HepG2 (cell line): ENCODE results near the gene ANKS4B. TPM values are rescaled to one million over a fixed set of nuclear protein-coding genes. Genes with fewer than 3 reads are reported as not detected.

Source experiments
- ARNT2 ChIP-seq: sonication (generic); formaldehyde crosslinking; IDR thresholded peaks from 2 replicates; pipeline ENCODE4 v1.8.0; 2022; ENCODE audit warnings: mild to moderate bottlenecking, low read depth, missing genetic modification reagents, moderate library complexity
- CAMTA2 ChIP-seq: sonication (generic); formaldehyde crosslinking; IDR thresholded peaks from 2 replicates; pipeline ENCODE4 v1.4.0; 2020; ENCODE audit warnings: mild to moderate bottlenecking, missing genetic modification reagents, borderline replicate concordance
- DPF2 ChIP-seq: sonication (generic); formaldehyde crosslinking; IDR thresholded peaks from 2 replicates; pipeline ENCODE4 v1.4.0; 2020; ENCODE audit warnings: mild to moderate bottlenecking, low read depth, missing genetic modification reagents, borderline replicate concordance
- FOSL1 ChIP-seq: sonication (generic); formaldehyde crosslinking; IDR thresholded peaks from 2 replicates; pipeline ENCODE4 v1.9.0; 2021; ENCODE audit warnings: missing genetic modification reagents, borderline replicate concordance
- KMT2A ChIP-seq: sonication (generic); formaldehyde crosslinking; IDR thresholded peaks from 2 replicates; pipeline ENCODE4 v1.4.0; 2020; ENCODE audit warnings: missing genetic modification reagents
- MYC ChIP-seq: sonication (generic); formaldehyde crosslinking; IDR thresholded peaks from 2 replicates; pipeline ENCODE4 v1.9.0; 2021; ENCODE audit warnings: missing genetic modification reagents, borderline replicate concordance
- NAIF1 ChIP-seq: sonication (generic); formaldehyde crosslinking; IDR thresholded peaks from 2 replicates; pipeline ENCODE4 v1.5.0; 2020; ENCODE audit warnings: mild to moderate bottlenecking, missing genetic modification reagents, borderline replicate concordance
- PITX1 ChIP-seq: sonication (generic); formaldehyde crosslinking; IDR thresholded peaks from 2 replicates; pipeline ENCODE4 v1.5.1; 2020; ENCODE audit warnings: mild to moderate bottlenecking, missing genetic modification reagents
- POLR2AphosphoS2 ChIP-seq: IDR thresholded peaks from 2 replicates; pipeline ENCODE4 v1.6.1; 2011; ENCODE audit warnings: low read depth, low read length, improper control_type of control experiment
- REPIN1 ChIP-seq: sonication (generic); formaldehyde crosslinking; IDR thresholded peaks from 2 replicates; pipeline ENCODE4 v1.8.0; 2022; ENCODE audit warnings: missing genetic modification reagents, low read depth, mild to moderate bottlenecking, borderline replicate concordance
- ZBTB1 ChIP-seq: sonication (generic); formaldehyde crosslinking; IDR thresholded peaks from 2 replicates; pipeline ENCODE4 v1.4.0; 2020; ENCODE audit warnings: missing genetic modification reagents, borderline replicate concordance
- ZFP82 ChIP-seq: sonication (generic); formaldehyde crosslinking; IDR thresholded peaks from 2 replicates; pipeline ENCODE4 v1.5.1; 2020; ENCODE audit warnings: mild to moderate bottlenecking, missing genetic modification reagents, borderline replicate concordance
- ZFY ChIP-seq: sonication (generic); formaldehyde crosslinking; IDR thresholded peaks from 2 replicates; pipeline ENCODE4 v1.4.0; 2020; ENCODE audit warnings: missing genetic modification reagents
- ZMAT3 ChIP-seq: sonication (generic); formaldehyde crosslinking; conservative IDR thresholded peaks from 2 replicates; pipeline ENCODE4 v1.7.0; 2021; ENCODE audit warnings: missing genetic modification reagents
- ZNF124 ChIP-seq: sonication (generic); formaldehyde crosslinking; IDR thresholded peaks from 2 replicates; pipeline ENCODE4 v1.4.0; 2020; ENCODE audit warnings: missing genetic modification reagents
- ZNF230 ChIP-seq: sonication (generic); formaldehyde crosslinking; IDR thresholded peaks from 2 replicates; pipeline ENCODE4 v1.4.0; 2020; ENCODE audit warnings: mild to moderate bottlenecking, missing genetic modification reagents
- ZNF296 ChIP-seq: sonication (generic); formaldehyde crosslinking; conservative IDR thresholded peaks from 2 replicates; pipeline ENCODE4 v1.5.0; 2020; ENCODE audit warnings: mild to moderate bottlenecking, missing genetic modification reagents
- ZNF33B ChIP-seq: sonication (generic); formaldehyde crosslinking; IDR thresholded peaks from 2 replicates; pipeline ENCODE4 v1.5.1; 2020; ENCODE audit warnings: mild to moderate bottlenecking, missing genetic modification reagents
- ZNF567 ChIP-seq: sonication (generic); formaldehyde crosslinking; IDR thresholded peaks from 2 replicates; pipeline ENCODE4 v1.8.1; 2023; ENCODE audit warnings: mild to moderate bottlenecking, missing genetic modification reagents, borderline replicate concordance
- ZNF614 ChIP-seq: IDR thresholded peaks from 2 replicates; pipeline ENCODE4 v1.6.1; 2018; ENCODE audit warnings: missing biosample characterization, missing genetic modification reagents, inconsistent platforms, borderline replicate concordance
- ZNF652 ChIP-seq: IDR thresholded peaks from 2 replicates; pipeline ENCODE4 v1.6.1; 2016; ENCODE audit warnings: low read depth, borderline replicate concordance
- polyA plus RNA-seq, 8 experiments: library from polyadenylated mRNA; depleted of rRNA in 3 of 8; stranded (reverse) in 7 of 8; unstranded in 1 of 8; fragments of >200 nt; fragmentation: Illumina TruSeq in 4 of 8; extraction: Trizol in 4 of 8; gene quantifications; 2 replicates each; pipeline versions ENCODE4 v1.2.1 to v1.2.3, GENCODE V29; 2011 to 2016; ENCODE audit warnings: low read depth in 4 of 8, missing spikeins in 1 of 8, mixed read lengths in 1 of 8; ENCODE audit not compliant: insufficient read depth in 1 of 8
- total RNA-seq, 5 experiments: library from RNA; depleted of rRNA; stranded (reverse); fragments of >200 nt; fragmentation: Illumina TruSeq; extraction: Trizol; gene quantifications; 2 replicates each; pipeline ENCODE4 v1.2.3, GENCODE V29; 2016; ENCODE audit warnings: low read depth in 1 of 5
- TF ChIP-seq, protein P1 (sequence below): sonication (generic); formaldehyde crosslinking; IDR thresholded peaks from 2 replicates; pipeline ENCODE4 v1.9.0; 2021; ENCODE audit warnings: missing genetic modification reagents, mild to moderate bottlenecking, borderline replicate concordance
- TF ChIP-seq, protein P2 (sequence below): sonication (generic); formaldehyde crosslinking; IDR thresholded peaks from 2 replicates; pipeline ENCODE4 v1.4.0; 2020; ENCODE audit warnings: missing genetic modification reagents
- TF ChIP-seq, protein P3 (sequence below), 2 experiments: sonication (generic) in 1 of 2; formaldehyde crosslinking in 1 of 2; IDR thresholded peaks; 2 replicates each; pipeline versions ENCODE4 v1.4.0 to v1.6.1; 2018 to 2020; ENCODE audit warnings: missing genetic modification reagents in 2 of 2, borderline replicate concordance in 1 of 2, low read depth in 1 of 2, mild to moderate bottlenecking in 1 of 2, missing biosample characterization in 1 of 2

ANKS4B gene
- total and polyA plus RNA-seq, 2 of the 13 experiments (the other 11 are each of a cell fraction or from before 2014, with no cell fraction given), result 6.5 to 30.0 TPM

DNA sequence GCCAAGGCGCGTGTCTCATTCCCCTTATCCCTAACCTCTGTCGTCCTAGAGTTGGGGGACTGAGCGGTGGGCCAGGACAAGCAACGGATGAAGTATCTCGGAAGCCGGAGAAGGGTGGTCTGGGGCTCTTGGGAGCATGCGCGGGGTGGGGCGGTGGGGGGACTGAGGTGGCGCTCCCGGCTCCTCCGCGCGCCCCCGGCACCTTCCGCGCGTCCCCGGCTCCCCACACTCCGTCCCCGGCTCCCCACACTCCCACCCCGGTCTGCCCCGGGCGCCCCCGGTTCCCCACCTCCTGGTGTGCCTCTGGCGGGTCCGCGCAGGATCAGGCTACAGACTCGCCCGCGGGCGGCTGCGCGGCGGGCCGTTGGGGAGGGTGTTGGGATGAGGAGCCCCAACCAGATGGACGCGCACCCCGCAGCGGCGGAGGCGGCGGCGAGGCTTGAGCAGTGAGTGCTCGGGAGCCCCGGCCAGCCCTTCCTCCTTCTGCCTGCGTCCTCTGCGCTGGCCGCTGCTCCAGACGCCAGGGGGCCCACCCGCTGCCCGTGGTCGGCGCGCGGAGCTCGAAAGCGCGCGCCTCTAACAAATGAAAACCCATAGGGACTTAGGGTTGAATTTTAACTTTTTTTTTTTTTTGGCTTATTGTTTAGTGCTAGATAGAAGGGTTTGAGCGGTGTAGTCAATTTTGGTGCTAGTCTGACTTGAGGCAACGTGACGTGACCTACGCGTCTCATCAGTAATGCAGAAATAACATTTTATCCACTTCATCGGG, 50.2 kb downstream of the ANKS4B start (continued):
- TF ChIP-seq POLR2AphosphoS2, result no peak
- TF ChIP-seq ZNF652 (CRISPR knock-in tag), result no peak
- 0 out of 2 replicates have a peak, but pooled peaks have one; percentile 63 for TF ChIP-seq ZNF230 (CRISPR knock-in tag)
- 0 out of 2 replicates have a peak, but pooled peaks have one; percentile 55 for TF ChIP-seq ZNF567 (CRISPR knock-in tag)
- no peak for TF ChIP-seq ZNF33B (CRISPR knock-in tag)
- TF ChIP-seq ZNF614 (CRISPR knock-in tag), result peak; percentile 44; the same call in 1 of the 2 replicates
- peak; percentile 87 for TF ChIP-seq KMT2A (CRISPR knock-in tag)
- TF ChIP-seq FOSL1 (CRISPR knock-in tag), result no peak
- TF ChIP-seq NAIF1 (CRISPR knock-in tag), result 0 out of 2 replicates have a peak, but pooled peaks have one; percentile 46
- TF ChIP-seq PITX1 (CRISPR knock-in tag), result no peak
- no peak for TF ChIP-seq ZNF124
- TF ChIP-seq ZFP82, result no peak
- TF ChIP-seq REPIN1 (CRISPR knock-in tag), result peak; percentile 42; the same call in 1 of the 2 replicates
- no peak for TF ChIP-seq ZBTB1 (CRISPR knock-in tag)
- TF ChIP-seq, protein P1, sequence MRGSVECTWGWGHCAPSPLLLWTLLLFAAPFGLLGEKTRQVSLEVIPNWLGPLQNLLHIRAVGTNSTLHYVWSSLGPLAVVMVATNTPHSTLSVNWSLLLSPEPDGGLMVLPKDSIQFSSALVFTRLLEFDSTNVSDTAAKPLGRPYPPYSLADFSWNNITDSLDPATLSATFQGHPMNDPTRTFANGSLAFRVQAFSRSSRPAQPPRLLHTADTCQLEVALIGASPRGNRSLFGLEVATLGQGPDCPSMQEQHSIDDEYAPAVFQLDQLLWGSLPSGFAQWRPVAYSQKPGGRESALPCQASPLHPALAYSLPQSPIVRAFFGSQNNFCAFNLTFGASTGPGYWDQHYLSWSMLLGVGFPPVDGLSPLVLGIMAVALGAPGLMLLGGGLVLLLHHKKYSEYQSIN (CRISPR knock-in tag), result no peak
- TF ChIP-seq CAMTA2 (CRISPR knock-in tag), result no peak
- no peak for TF ChIP-seq DPF2 (CRISPR knock-in tag)
- no peak for TF ChIP-seq ZNF296 (CRISPR knock-in tag)
- TF ChIP-seq MYC (CRISPR knock-in tag), result peak; percentile 53; the same call in 1 of the 2 replicates
- TF ChIP-seq, protein P2, sequence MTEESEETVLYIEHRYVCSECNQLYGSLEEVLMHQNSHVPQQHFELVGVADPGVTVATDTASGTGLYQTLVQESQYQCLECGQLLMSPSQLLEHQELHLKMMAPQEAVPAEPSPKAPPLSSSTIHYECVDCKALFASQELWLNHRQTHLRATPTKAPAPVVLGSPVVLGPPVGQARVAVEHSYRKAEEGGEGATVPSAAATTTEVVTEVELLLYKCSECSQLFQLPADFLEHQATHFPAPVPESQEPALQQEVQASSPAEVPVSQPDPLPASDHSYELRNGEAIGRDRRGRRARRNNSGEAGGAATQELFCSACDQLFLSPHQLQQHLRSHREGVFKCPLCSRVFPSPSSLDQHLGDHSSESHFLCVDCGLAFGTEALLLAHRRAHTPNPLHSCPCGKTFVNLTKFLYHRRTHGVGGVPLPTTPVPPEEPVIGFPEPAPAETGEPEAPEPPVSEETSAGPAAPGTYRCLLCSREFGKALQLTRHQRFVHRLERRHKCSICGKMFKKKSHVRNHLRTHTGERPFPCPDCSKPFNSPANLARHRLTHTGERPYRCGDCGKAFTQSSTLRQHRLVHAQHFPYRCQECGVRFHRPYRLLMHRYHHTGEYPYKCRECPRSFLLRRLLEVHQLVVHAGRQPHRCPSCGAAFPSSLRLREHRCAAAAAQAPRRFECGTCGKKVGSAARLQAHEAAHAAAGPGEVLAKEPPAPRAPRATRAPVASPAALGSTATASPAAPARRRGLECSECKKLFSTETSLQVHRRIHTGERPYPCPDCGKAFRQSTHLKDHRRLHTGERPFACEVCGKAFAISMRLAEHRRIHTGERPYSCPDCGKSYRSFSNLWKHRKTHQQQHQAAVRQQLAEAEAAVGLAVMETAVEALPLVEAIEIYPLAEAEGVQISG (CRISPR knock-in tag), result peak; percentile 57; the same call in 1 of the 2 replicates
- TF ChIP-seq, protein P3, sequence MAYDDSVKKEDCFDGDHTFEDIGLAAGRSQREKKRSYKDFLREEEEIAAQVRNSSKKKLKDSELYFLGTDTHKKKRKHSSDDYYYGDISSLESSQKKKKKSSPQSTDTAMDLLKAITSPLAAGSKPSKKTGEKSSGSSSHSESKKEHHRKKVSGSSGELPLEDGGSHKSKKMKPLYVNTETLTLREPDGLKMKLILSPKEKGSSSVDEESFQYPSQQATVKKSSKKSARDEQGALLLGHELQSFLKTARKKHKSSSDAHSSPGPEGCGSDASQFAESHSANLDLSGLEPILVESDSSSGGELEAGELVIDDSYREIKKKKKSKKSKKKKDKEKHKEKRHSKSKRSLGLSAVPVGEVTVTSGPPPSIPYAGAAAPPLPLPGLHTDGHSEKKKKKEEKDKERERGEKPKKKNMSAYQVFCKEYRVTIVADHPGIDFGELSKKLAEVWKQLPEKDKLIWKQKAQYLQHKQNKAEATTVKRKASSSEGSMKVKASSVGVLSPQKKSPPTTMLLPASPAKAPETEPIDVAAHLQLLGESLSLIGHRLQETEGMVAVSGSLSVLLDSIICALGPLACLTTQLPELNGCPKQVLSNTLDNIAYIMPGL (CRISPR knock-in tag; IDR thresholded peaks at IDR 0.05; ENCODE audit: borderline replicate concordance in 1 of 2, low read depth in 1 of 2), result peak; percentile 88 to 91
- TF ChIP-seq ARNT2, result peak; percentile 68; the same call in 1 of the 2 replicates
- TF ChIP-seq ZFY (CRISPR knock-in tag), result peak; percentile 38; the same call in 1 of the 2 replicates
- TF ChIP-seq ZMAT3, result 0 out of 2 replicates have a peak, but pooled peaks have one; percentile 56
